ENCODE results near the gene ROBO2. TPM values are rescaled to one million over a fixed set of nuclear protein-coding genes. Genes with fewer than 3 reads are reported as not detected.

Gene ROBO2
- total RNA-seq, 6 experiments from 2014 or later = 0.09 to 0.36 (median 0.20) TPM

GRCh38 chr3:77668376-77668775 is 628.5 kb downstream of the ROBO2 start:
- Mint-ChIP-seq H3K27me3 (ENCODE audit: insufficient read depth) (peaks cover 2% of the 10 kb centered on the region; the same call in 1 of the 2 replicates), H3K4me3 (no peak overlapping the region), H3K4me1 (ENCODE audit: low read depth) (no peaks in the 10 kb centered on the region), H3K27ac (no peak overlapping the region), H3K36me3 (ENCODE audit: low read depth) (no peaks in the 10 kb centered on the region; the same call in 1 of the 2 replicates), H3K9me3 (peaks cover 34% of the 10 kb centered on the region)
- no peak for TF ChIP-seq CTCF (IDR thresholded peaks at IDR 0.05)
- no peak for DNase-seq

GRCh38 chr3:77672016-77672415 is 632.1 kb downstream of the ROBO2 start:
- peaks cover 26% of the 10 kb centered on the region for H3K9me3 Mint-ChIP-seq
- peaks cover 2% of the 10 kb centered on the region; the same call in 1 of the 2 replicates for H3K27me3 Mint-ChIP-seq (ENCODE audit: insufficient read depth)
- H3K4me1 Mint-ChIP-seq (ENCODE audit: low read depth) = no peaks in the 10 kb centered on the region
- TF ChIP-seq CTCF (IDR thresholded peaks at IDR 0.05) = no peak
- H3K36me3 Mint-ChIP-seq (ENCODE audit: low read depth) = no peaks in the 10 kb centered on the region; the same call in 1 of the 2 replicates
- DNase-seq = no peak
- H3K27ac Mint-ChIP-seq = no peak overlapping the region
- H3K4me3 Mint-ChIP-seq = no peak overlapping the region

- H3K4me3 Mint-ChIP-seq = no peak overlapping the region
- TF ChIP-seq CTCF (IDR thresholded peaks at IDR 0.05) = no peak
Observed at GRCh38 chr3:77682162-77682561, 642.3 kb downstream of the ROBO2 start.

GRCh38 chr3:77684115-77684514 is 644.2 kb downstream of the ROBO2 start:
- no peaks in the 10 kb centered on the region; the same call in 1 of the 2 replicates for H3K27me3 Mint-ChIP-seq (ENCODE audit: insufficient read depth)
- H3K4me1 Mint-ChIP-seq (ENCODE audit: low read depth) = no peaks in the 10 kb centered on the region
- peaks cover 7% of the 10 kb centered on the region; the same call in 1 of the 2 replicates for H3K36me3 Mint-ChIP-seq (ENCODE audit: low read depth)
- no peak overlapping the region for H3K27ac Mint-ChIP-seq
- peaks cover 42% of the 10 kb centered on the region for H3K9me3 Mint-ChIP-seq
- no peak overlapping the region for H3K4me3 Mint-ChIP-seq
- no peak for TF ChIP-seq CTCF (IDR thresholded peaks at IDR 0.05)
- DNase-seq = no peak

More at GRCh38 chr3:77682162-77682561, 642.3 kb downstream of the ROBO2 start:
- H3K36me3 Mint-ChIP-seq (ENCODE audit: low read depth) = peaks cover 7% of the 10 kb centered on the region; the same call in 1 of the 2 replicates
- H3K27me3 Mint-ChIP-seq (ENCODE audit: insufficient read depth) = no peaks in the 10 kb centered on the region; the same call in 1 of the 2 replicates
- H3K4me1 Mint-ChIP-seq (ENCODE audit: low read depth) = no peaks in the 10 kb centered on the region
- no peak for DNase-seq
- H3K27ac Mint-ChIP-seq = no peak overlapping the region
- H3K9me3 Mint-ChIP-seq = peaks cover 30% of the 10 kb centered on the region

- Mint-ChIP-seq H3K9me3 (peaks cover 52% of the 10 kb centered on the region), H3K4me3 (no peak overlapping the region), H3K36me3 (ENCODE audit: low read depth) (peaks cover 7% of the 10 kb centered on the region; the same call in 1 of the 2 replicates), H3K4me1 (ENCODE audit: low read depth) (no peaks in the 10 kb centered on the region), H3K27me3 (ENCODE audit: insufficient read depth) (no peaks in the 10 kb centered on the region; the same call in 1 of the 2 replicates), H3K27ac (no peak overlapping the region)
- TF ChIP-seq CTCF (IDR thresholded peaks at IDR 0.05) = no peak
- DNase-seq = no peak
Observed at GRCh38 chr3:77685713-77686112, 645.8 kb downstream of the ROBO2 start.

Data from HFFc6 (cell line).